ENCODE measurements around the gene MAP3K4.

Gene MAP3K4

GRCh38 chr6:161140554-161140875 lies 148.9 kb downstream of the MAP3K4 start:
- FAIRE-seq (no peak), DNase-seq (ENCODE audit: low spot score) (no peak)

GRCh38 chr6:161141173-161141572 lies 149.6 kb downstream of the MAP3K4 start:
- no peak for DNase-seq (ENCODE audit: low spot score)
- no peak for FAIRE-seq

- FAIRE-seq (no peak), DNase-seq (ENCODE audit: low spot score) (no peak)
Observed at GRCh38 chr6:161142957-161143296, 151.4 kb downstream of the MAP3K4 start.

- no peak for DNase-seq (ENCODE audit: low spot score)
- FAIRE-seq, result no peak
Observed at GRCh38 chr6:161143663-161144430, 152.3 kb downstream of the MAP3K4 start.

- FAIRE-seq (no peak), DNase-seq (ENCODE audit: low spot score) (no peak)
Observed at GRCh38 chr6:161150136-161150535, 158.6 kb downstream of the MAP3K4 start.

GRCh38 chr6:161150566-161150965 lies 159.0 kb downstream of the MAP3K4 start:
- DNase-seq (ENCODE audit: low spot score) (no peak), FAIRE-seq (no peak)

GRCh38 chr6:161151059-161151645 lies 159.6 kb downstream of the MAP3K4 start:
- DNase-seq (ENCODE audit: low spot score) (no peak), FAIRE-seq (no peak)

- no peak for FAIRE-seq
Observed at GRCh38 chr6:161151660-161152526, 160.3 kb downstream of the MAP3K4 start.

GRCh38 chr6:161152527-161152862 lies 160.9 kb downstream of the MAP3K4 start:
- FAIRE-seq, result no peak
- DNase-seq (ENCODE audit: low spot score), result no peak

More at GRCh38 chr6:161151660-161152526, 160.3 kb downstream of the MAP3K4 start:
- DNase-seq (ENCODE audit: low spot score), result no peak

GRCh38 chr6:161152907-161153662 lies 161.5 kb downstream of the MAP3K4 start:
- no peak for FAIRE-seq
- DNase-seq (ENCODE audit: low spot score), result no peak

GRCh38 chr6:161153725-161154124 lies 162.2 kb downstream of the MAP3K4 start:
- DNase-seq (ENCODE audit: low spot score), result no peak
- FAIRE-seq, result no peak

GRCh38 chr6:161154796-161155335 lies 163.3 kb downstream of the MAP3K4 start:
- FAIRE-seq, result no peak
- DNase-seq (ENCODE audit: low spot score), result no peak

GRCh38 chr6:161161121-161161520 lies 169.6 kb downstream of the MAP3K4 start:
- no peak for DNase-seq (ENCODE audit: low spot score)
- no peak for FAIRE-seq

GRCh38 chr6:161161889-161162624 lies 170.5 kb downstream of the MAP3K4 start:
- no peak for FAIRE-seq
- DNase-seq (ENCODE audit: low spot score), result no peak

GRCh38 chr6:161162722-161163121 lies 171.2 kb downstream of the MAP3K4 start:
- DNase-seq (ENCODE audit: low spot score) (no peak), FAIRE-seq (no peak)

GRCh38 chr6:161163466-161164181 lies 172.1 kb downstream of the MAP3K4 start:
- no peak for FAIRE-seq

GRCh38 chr6:161164182-161164625 lies 172.6 kb downstream of the MAP3K4 start:
- FAIRE-seq (no peak), DNase-seq (ENCODE audit: low spot score) (no peak)

More at GRCh38 chr6:161163466-161164181, 172.1 kb downstream of the MAP3K4 start:
- no peak for DNase-seq (ENCODE audit: low spot score)

GRCh38 chr6:161166176-161166575 lies 174.6 kb downstream of the MAP3K4 start:
- DNase-seq (ENCODE audit: low spot score) (no peak), FAIRE-seq (no peak)

- FAIRE-seq, result no peak
- no peak for DNase-seq (ENCODE audit: low spot score)
Observed at GRCh38 chr6:161166677-161167076, 175.1 kb downstream of the MAP3K4 start.

Measured in RCC 7860 (cell line).